ENCODE results near the gene HECW1. TPM values are rescaled to one million over a fixed set of nuclear protein-coding genes. Genes with fewer than 3 reads are reported as not detected.

The HECW1 gene
- total RNA-seq, 2 experiments from 2014 or later, result not detected

GRCh38 chr7:43612128-43612527 lies 499.7 kb downstream of the HECW1 start:
- Mint-ChIP-seq H3K36me3 (ENCODE audit: low read depth) (peaks cover 56% of the 10 kb centered on the region), H3K4me1 (peaks cover 73% of the 10 kb centered on the region), H3K9me3 (ENCODE audit: low read depth) (no peaks in the 10 kb centered on the region), H3K27ac (peak overlapping the region; percentile 87), H3K27me3 (no peaks in the 10 kb centered on the region), H3K4me3 (no peak overlapping the region)
- DNase-seq (no peak), ATAC-seq (peak; percentile 11)
- ChIA-PET POLR2A (interaction anchor here (0.7 to 1.6 kb wide), 4 partner anchors 26 to 37 kb away, joined by 5 to 6 read pairs (median 6); partner anchors contain the start of gene STK17A), CTCF (interaction anchor here (0.6 to 3.0 kb wide), 9 partner anchors 14 to 88 kb away, joined by 3 to 13 read pairs (median 6); partner anchors contain the start of gene STK17A)
- intact Hi-C loops (cut with DNase I, micrococcal nuclease), result loop anchor here (1.0 to 2.0 kb wide), 2 partner anchors 21 to 37 kb away; no protein-coding TSS in a partner anchor

- H3K27ac Mint-ChIP-seq, result peak overlapping the region; percentile 87
- DNase-seq, result peak; percentile 33
- H3K9me3 Mint-ChIP-seq (ENCODE audit: low read depth), result no peaks in the 10 kb centered on the region
- peaks cover 73% of the 10 kb centered on the region for H3K4me1 Mint-ChIP-seq
- POLR2A ChIA-PET, result interaction anchor here (1.1 to 1.6 kb wide), 5 partner anchors 26 to 36 kb away, joined by 3 to 8 read pairs (median 5); partner anchors contain the start of gene STK17A
- CTCF ChIA-PET, result interaction anchor here (0.6 to 3.0 kb wide), 12 partner anchors 13 to 87 kb away, joined by 3 to 13 read pairs (median 4); partner anchors contain the start of gene STK17A
- H3K36me3 Mint-ChIP-seq (ENCODE audit: low read depth), result peaks cover 56% of the 10 kb centered on the region
- ATAC-seq, result peak; percentile 86
- intact Hi-C loops (cut with DNase I, micrococcal nuclease), result loop anchor here (1.0 to 2.0 kb wide), 5 partner anchors 8 to 36 kb away; no protein-coding TSS in a partner anchor
- H3K27me3 Mint-ChIP-seq, result no peaks in the 10 kb centered on the region
- H3K4me3 Mint-ChIP-seq, result peak overlapping the region; percentile 10
Observed at GRCh38 chr7:43612599-43613589, 500.4 kb downstream of the HECW1 start.

Small RNA genes lying within 50 kb of the gene (microRNA-seq; reads per million reads assigned to microRNA genes)
- not detected for gene MIR3943 (ENCODE audit: borderline replicate concordance)

Other genes with a start within 250 kb of the HECW1 start
- gene C7orf25, start 200.6 kb upstream of the HECW1 start, total RNA-seq, result 1 to 10 TPM; 2.7 to 5.4 TPM
- gene PSMA2, start 180.5 kb upstream of the HECW1 start, total RNA-seq, result 100 to 1,000 TPM; 109 to 217 TPM
- 10 to 100 TPM; 74.7 to 75.5 TPM for gene MRPL32, start 180.3 kb upstream of the HECW1 start, total RNA-seq